Embryonic facial prominence (tissue), 1 donor: Measurements from ENCODE around the gene RFC3.

Experiments used
- DNase-seq: peaks from one replicate; pipeline ENCODE4 v3.0.0-alpha.2; 2016; ENCODE audit errors: extremely low spot score

The RFC3 gene

GRCh38 chr13:33865945-33866344 is 48.0 kb downstream of the RFC3 start:
- DNase-seq = no peak

GRCh38 chr13:33867472-33867871 is 49.5 kb downstream of the RFC3 start:
- no peak for DNase-seq

- DNase-seq = no peak
Observed at GRCh38 chr13:33868343-33868994, 50.5 kb downstream of the RFC3 start.

- no peak for DNase-seq
Observed at GRCh38 chr13:33869005-33869404, 51.1 kb downstream of the RFC3 start.

GRCh38 chr13:33870046-33870668 is 52.2 kb downstream of the RFC3 start:
- DNase-seq = no peak

GRCh38 chr13:33871207-33872004 is 53.5 kb downstream of the RFC3 start:
- no peak for DNase-seq

- DNase-seq = no peak
Observed at GRCh38 chr13:33872005-33872351, 54.0 kb downstream of the RFC3 start.

- no peak for DNase-seq
Observed at GRCh38 chr13:33873251-33873908, 55.4 kb downstream of the RFC3 start.

- DNase-seq = no peak
Observed at GRCh38 chr13:33874871-33875270, 56.9 kb downstream of the RFC3 start.

- no peak for DNase-seq
Observed at GRCh38 chr13:33875618-33876401, 57.9 kb downstream of the RFC3 start.

GRCh38 chr13:33876716-33877394 is 58.9 kb downstream of the RFC3 start:
- DNase-seq = no peak

- no peak for DNase-seq
Observed at GRCh38 chr13:33879118-33879517, 61.2 kb downstream of the RFC3 start.

- no peak for DNase-seq
Observed at GRCh38 chr13:33882804-33883203, 64.9 kb downstream of the RFC3 start.

- DNase-seq = no peak
Observed at GRCh38 chr13:33884531-33885220, 66.7 kb downstream of the RFC3 start.
